HG03095 (cell line): ENCODE data around the gene PARD3.

Source experiments
- ATAC-seq: cut with Tn5 transposase; IDR thresholded peaks from one replicate; pipeline ENCODE4 v1.9.1; 2021; ENCODE audit warnings: moderate library complexity; ENCODE audit not compliant: unreplicated experiment

The PARD3 gene

GRCh38 chr10:34206935-34207268 lies 608.2 kb downstream of the PARD3 start:
- ATAC-seq: no peak

GRCh38 chr10:34206078-34206934 lies 608.8 kb downstream of the PARD3 start:
- ATAC-seq: no peak

GRCh38 chr10:34205452-34205851 lies 609.6 kb downstream of the PARD3 start:
- no peak for ATAC-seq

- no peak for ATAC-seq
These were observed 611.0 kb downstream of the PARD3 start for GRCh38 chr10:34203966-34204630.

- ATAC-seq: no peak
These were observed 614.7 kb downstream of the PARD3 start for GRCh38 chr10:34200355-34200901.

- ATAC-seq: no peak
These were observed 616.1 kb downstream of the PARD3 start for GRCh38 chr10:34198953-34199352.

- ATAC-seq: no peak
These were observed 619.0 kb downstream of the PARD3 start for GRCh38 chr10:34196058-34196433.

GRCh38 chr10:34195364-34196057 lies 619.6 kb downstream of the PARD3 start:
- ATAC-seq: no peak

- no peak for ATAC-seq
These were observed 621.0 kb downstream of the PARD3 start for GRCh38 chr10:34193931-34194626.

- no peak for ATAC-seq
These were observed 622.5 kb downstream of the PARD3 start for GRCh38 chr10:34192646-34193045.

- no peak for ATAC-seq
These were observed 623.7 kb downstream of the PARD3 start for GRCh38 chr10:34191406-34191805.

- ATAC-seq: no peak
These were observed 624.5 kb downstream of the PARD3 start for GRCh38 chr10:34190580-34190979.

- ATAC-seq: no peak
These were observed 625.3 kb downstream of the PARD3 start for GRCh38 chr10:34189830-34190229.

GRCh38 chr10:34188221-34188620 lies 626.9 kb downstream of the PARD3 start:
- ATAC-seq: no peak

- ATAC-seq: no peak
These were observed 627.9 kb downstream of the PARD3 start for GRCh38 chr10:34187201-34187600.

- no peak for ATAC-seq
These were observed 628.4 kb downstream of the PARD3 start for GRCh38 chr10:34186745-34187144.

- ATAC-seq: no peak
These were observed 629.1 kb downstream of the PARD3 start for GRCh38 chr10:34185998-34186397.

- ATAC-seq: no peak
These were observed 630.1 kb downstream of the PARD3 start for GRCh38 chr10:34184939-34185386.

GRCh38 chr10:34184397-34184796 lies 630.7 kb downstream of the PARD3 start:
- ATAC-seq: no peak

GRCh38 chr10:34183016-34183796 lies 631.9 kb downstream of the PARD3 start:
- no peak for ATAC-seq
